NCI-H2029 (cell line): ENCODE measurements around the gene RANBP10.
A peak's percentile ranks its signal among the peaks of the same experiment; 100 is the strongest.

Experiments
- DNase-seq: peaks from one replicate; lab custom pipeline; 2025; lab: John Stamatoyannopoulos, UW

RANBP10 gene

GRCh38 chr16:67675999-67676398 is 130.4 kb downstream of the RANBP10 start:
- DNase-seq = no peak

- DNase-seq = no peak
Measured at GRCh38 chr16:67675579-67675935, 130.8 kb downstream of the RANBP10 start.

- DNase-seq = no peak
Measured at GRCh38 chr16:67674851-67675578, 131.3 kb downstream of the RANBP10 start.

- peak; percentile 47 for DNase-seq
Measured at GRCh38 chr16:67673712-67674580, 132.4 kb downstream of the RANBP10 start.
